Muscle of leg (tissue), 11 donors: Measurements from ENCODE around the gene UBC. TPM values are rescaled to one million over a fixed set of nuclear protein-coding genes. Genes with fewer than 3 reads are reported as not detected.
"Not testable (repeated sequence)": the region's sequence is repeated elsewhere in the genome, so short reads cannot be mapped to it uniquely, and the experiment has no call there.

Source experiments
- DNase-seq: peaks from one replicate; pipeline ENCODE4 v3.0.0; 2013
- H3K27ac ChIP-seq: one replicate; pipeline ENCODE4 v1.5.1; 2013; ENCODE audit warnings: mild to moderate bottlenecking, low read length, control low read depth
- H3K27me3 ChIP-seq: one replicate; pipeline ENCODE4 v1.6.1; 2013; ENCODE audit warnings: low read length; ENCODE audit not compliant: control insufficient read depth, insufficient read depth
- H3K36me3 ChIP-seq: one replicate; pipeline ENCODE4 v1.6.1; 2013; ENCODE audit warnings: low read length; ENCODE audit not compliant: control insufficient read depth, insufficient read depth
- H3K4me1 ChIP-seq: one replicate; pipeline ENCODE4 v1.6.1; 2013; ENCODE audit warnings: low read length; ENCODE audit not compliant: control insufficient read depth, insufficient read depth
- H3K4me3 ChIP-seq: one replicate; pipeline ENCODE4 v1.5.1; 2013; ENCODE audit warnings: low read length, control low read depth
- H3K9me3 ChIP-seq: replicated peaks from 2 replicates; pipeline ENCODE4 v1.6.1; 2013; ENCODE audit warnings: low read depth, low read length; ENCODE audit not compliant: control insufficient read depth
- WGBS: methylation state at CpG from one replicate; pipeline ENCODE4 v1.1.5; 2013; ENCODE audit warnings: missing lambda C conversion rate; ENCODE audit not compliant: insufficient coverage; 5-methylcytosine and 5-hydroxymethylcytosine counted together
- polyA plus RNA-seq, 8 donors: library from polyadenylated mRNA; unstranded; fragments of 120-200 nt; gene quantifications; one replicate each; pipeline versions ENCODE4 v1.2.1 to v1.2.3, GENCODE V29; 2013; ENCODE audit warnings: inconsistent platforms in 1 of 8, low replicate concordance in 1 of 8; ENCODE audit not compliant: insufficient read length in 8 of 8, insufficient read depth in 1 of 8
- total RNA-seq: library from RNA; stranded (reverse); fragments of 120-200 nt; gene quantifications from one replicate; pipeline ENCODE4 v1.2.4, GENCODE V29; 2013

The UBC gene
- total and polyA plus RNA-seq, 9 donors, result 692 to 1,042 (median 818) TPM

DNA sequence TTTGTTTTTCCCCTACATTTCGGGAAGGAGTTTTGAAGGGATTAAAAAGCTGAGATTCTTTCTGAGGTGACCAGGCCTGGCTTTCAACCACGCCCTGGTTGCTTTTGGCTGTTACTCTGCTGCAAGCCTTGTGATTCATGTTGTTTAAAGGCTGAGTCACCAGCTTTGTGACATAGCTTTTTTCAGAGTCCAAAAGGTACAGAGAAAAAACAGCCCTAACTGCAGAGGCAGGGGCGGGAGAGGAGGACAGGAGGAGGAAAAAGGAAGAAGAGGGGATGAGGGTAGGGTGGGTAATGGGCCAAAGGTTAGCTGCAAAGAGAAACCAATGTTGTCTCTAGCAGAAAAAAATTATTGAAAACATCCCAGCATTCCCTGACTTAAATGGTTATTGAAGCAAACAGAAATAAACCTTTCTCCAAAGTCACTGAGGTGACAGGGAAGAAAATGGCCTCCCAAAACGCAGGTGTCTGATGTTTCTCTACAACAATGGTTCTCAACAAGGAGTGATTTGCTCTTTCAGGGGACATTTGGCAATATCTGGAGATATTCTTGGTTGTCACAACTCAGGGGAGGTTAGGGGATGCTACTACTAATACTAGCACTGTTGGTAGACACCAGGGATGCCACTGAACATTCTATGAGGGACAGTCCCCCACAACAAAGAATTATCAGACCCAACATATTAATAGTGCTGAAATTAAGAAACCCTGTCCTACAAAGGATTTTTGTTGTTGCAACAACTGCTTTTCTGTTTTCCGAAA, 2.1 kb upstream of the UBC start:
- 0% methylated on average over 1 of the region's 5 CpGs for WGBS
- Histone ChIP-seq H3K9me3 (no peaks in the 10 kb centered on the region), H3K27me3 (no peaks in the 10 kb centered on the region), H3K4me1 (peaks cover 50% of the 10 kb centered on the region), H3K27ac (peak overlapping the region; percentile 95), H3K4me3 (no peak overlapping the region), H3K36me3 (peaks cover 15% of the 10 kb centered on the region)
- peak; percentile 72 for DNase-seq

DNA sequence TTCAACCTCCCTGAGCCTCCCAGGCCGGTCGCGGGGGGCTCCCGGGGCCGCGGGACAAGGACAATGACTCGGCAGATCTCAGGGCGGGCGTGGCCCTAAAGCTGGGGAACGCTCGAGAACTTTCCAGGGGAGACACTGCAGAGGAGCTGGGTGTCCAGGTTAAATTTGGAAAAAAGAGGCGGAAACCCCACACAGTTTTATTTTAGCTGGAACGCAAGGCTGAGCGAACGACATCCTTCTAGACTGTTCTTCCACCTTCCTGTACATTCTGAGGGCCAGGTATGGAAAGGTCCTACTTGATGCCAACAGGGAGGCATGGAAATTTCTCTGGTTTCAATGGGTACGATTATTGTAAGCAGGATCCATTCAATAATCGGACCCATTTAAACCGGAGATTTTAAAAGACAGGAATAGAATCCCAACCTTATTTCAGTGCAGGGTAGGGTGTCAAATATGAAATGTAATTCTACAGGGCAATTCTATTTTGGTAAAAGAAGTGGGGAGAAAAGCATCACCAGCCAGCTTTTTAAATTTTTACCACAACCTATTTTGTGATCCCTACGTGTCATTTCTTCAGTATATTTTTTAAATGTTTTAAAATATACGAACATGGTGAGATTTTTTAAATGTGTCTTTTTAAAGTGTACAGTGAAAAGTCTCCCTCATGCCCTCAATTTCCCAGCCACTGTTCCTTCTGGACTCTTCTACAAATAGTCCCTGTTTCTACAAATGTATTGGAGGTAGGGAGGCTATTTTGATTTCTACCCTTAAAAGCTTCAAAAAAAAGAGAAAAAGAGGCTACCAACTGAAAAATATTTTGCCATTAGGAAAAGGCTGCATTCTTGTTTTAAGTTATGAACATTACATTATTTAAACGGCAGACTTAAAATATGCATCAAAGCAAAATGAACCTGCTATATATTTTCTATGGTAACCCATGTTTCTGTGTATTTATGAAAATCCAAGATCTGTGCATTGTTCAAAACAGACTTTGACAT, 1.1 kb upstream of the UBC start:
- no peaks in the 10 kb centered on the region for H3K27me3 ChIP-seq
- H3K4me1 ChIP-seq, result peaks cover 47% of the 10 kb centered on the region
- H3K4me3 ChIP-seq, result peak overlapping the region; percentile 92
- peaks cover 25% of the 10 kb centered on the region for H3K36me3 ChIP-seq
- H3K9me3 ChIP-seq, result no peaks in the 10 kb centered on the region
- H3K27ac ChIP-seq, result peak overlapping the region; percentile 95
- 6% methylated on average over 11 of the region's 21 CpGs for WGBS
- DNase-seq, result peak; percentile 75

DNA sequence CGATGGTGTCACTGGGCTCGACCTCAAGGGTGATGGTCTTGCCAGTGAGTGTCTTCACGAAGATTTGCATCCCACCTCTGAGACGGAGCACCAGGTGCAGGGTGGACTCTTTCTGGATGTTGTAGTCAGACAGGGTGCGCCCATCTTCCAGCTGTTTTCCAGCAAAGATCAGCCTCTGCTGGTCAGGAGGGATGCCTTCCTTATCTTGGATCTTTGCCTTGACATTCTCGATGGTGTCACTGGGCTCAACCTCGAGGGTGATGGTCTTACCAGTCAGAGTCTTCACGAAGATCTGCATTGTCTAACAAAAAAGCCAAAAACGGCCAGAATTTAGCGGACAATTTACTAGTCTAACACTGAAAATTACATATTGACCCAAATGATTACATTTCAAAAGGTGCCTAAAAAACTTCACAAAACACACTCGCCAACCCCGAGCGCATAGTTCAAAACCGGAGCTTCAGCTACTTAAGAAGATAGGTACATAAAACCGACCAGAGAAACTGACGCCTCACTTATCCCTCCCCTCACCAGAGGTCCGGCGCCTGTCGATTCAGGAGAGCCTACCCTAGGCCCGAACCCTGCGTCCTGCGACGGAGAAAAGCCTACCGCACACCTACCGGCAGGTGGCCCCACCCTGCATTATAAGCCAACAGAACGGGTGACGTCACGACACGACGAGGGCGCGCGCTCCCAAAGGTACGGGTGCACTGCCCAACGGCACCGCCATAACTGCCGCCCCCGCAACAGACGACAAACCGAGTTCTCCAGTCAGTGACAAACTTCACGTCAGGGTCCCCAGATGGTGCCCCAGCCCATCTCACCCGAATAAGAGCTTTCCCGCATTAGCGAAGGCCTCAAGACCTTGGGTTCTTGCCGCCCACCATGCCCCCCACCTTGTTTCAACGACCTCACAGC, 717 bp downstream of the UBC start:
- peak overlapping the region; percentile 92 for H3K4me3 ChIP-seq
- no peaks in the 10 kb centered on the region for H3K27me3 ChIP-seq
- WGBS, result 10% methylated on average over 45 of the region's 46 CpGs
- peak overlapping the region; percentile 100 for H3K27ac ChIP-seq
- H3K4me1 ChIP-seq, result peaks cover 37% of the 10 kb centered on the region
- DNase-seq, result peak; percentile 80
- no peaks in the 10 kb centered on the region for H3K9me3 ChIP-seq
- peaks cover 26% of the 10 kb centered on the region for H3K36me3 ChIP-seq

DNA sequence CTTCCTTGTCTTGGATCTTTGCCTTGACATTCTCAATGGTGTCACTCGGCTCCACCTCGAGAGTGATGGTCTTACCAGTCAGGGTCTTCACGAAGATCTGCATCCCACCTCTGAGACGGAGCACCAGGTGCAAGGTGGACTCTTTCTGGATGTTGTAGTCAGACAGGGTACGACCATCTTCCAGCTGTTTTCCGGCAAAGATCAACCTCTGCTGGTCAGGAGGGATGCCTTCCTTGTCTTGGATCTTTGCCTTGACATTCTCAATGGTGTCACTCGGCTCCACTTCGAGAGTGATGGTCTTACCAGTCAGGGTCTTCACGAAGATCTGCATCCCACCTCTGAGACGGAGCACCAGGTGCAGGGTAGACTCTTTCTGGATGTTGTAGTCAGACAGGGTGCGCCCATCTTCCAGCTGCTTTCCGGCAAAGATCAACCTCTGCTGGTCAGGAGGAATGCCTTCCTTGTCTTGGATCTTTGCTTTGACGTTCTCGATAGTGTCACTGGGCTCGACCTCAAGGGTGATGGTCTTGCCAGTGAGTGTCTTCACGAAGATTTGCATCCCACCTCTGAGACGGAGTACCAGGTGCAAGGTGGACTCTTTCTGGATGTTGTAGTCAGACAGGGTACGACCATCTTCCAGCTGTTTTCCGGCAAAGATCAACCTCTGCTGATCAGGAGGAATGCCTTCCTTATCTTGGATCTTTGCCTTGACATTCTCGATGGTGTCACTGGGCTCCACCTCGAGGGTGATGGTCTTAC, 1.7 kb downstream of the UBC start:
- 92% methylated on average over 4 of the region's 21 CpGs for WGBS
- Histone ChIP-seq H3K4me1 (peaks cover 28% of the 10 kb centered on the region), H3K36me3 (peaks cover 26% of the 10 kb centered on the region)
- H3K9me3 ChIP-seq, H3K27me3 ChIP-seq, DNase-seq, H3K27ac ChIP-seq, H3K4me3 ChIP-seq: not testable (repeated sequence)

DNA sequence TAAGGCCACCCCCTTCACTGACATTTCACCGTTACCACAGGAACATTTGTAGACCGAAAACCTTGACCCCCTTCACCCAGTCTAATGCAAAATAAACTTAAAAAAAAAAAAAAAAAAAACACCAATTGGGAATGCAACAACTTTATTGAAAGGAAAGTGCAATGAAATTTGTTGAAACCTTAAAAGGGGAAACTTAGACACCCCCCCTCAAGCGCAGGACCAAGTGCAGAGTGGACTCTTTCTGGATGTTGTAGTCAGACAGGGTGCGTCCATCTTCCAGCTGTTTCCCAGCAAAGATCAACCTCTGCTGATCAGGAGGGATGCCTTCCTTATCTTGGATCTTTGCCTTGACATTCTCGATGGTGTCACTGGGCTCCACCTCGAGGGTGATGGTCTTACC, 2.9 kb downstream of the UBC start:
- not testable (repeated sequence) for H3K9me3 ChIP-seq, DNase-seq, H3K4me3 ChIP-seq, H3K27ac ChIP-seq, H3K27me3 ChIP-seq
- peaks cover 26% of the 10 kb centered on the region for H3K36me3 ChIP-seq
- H3K4me1 ChIP-seq, result peaks cover 22% of the 10 kb centered on the region
- WGBS, result no CpG with 5 or more reads among the region's 6 CpGs

DNA sequence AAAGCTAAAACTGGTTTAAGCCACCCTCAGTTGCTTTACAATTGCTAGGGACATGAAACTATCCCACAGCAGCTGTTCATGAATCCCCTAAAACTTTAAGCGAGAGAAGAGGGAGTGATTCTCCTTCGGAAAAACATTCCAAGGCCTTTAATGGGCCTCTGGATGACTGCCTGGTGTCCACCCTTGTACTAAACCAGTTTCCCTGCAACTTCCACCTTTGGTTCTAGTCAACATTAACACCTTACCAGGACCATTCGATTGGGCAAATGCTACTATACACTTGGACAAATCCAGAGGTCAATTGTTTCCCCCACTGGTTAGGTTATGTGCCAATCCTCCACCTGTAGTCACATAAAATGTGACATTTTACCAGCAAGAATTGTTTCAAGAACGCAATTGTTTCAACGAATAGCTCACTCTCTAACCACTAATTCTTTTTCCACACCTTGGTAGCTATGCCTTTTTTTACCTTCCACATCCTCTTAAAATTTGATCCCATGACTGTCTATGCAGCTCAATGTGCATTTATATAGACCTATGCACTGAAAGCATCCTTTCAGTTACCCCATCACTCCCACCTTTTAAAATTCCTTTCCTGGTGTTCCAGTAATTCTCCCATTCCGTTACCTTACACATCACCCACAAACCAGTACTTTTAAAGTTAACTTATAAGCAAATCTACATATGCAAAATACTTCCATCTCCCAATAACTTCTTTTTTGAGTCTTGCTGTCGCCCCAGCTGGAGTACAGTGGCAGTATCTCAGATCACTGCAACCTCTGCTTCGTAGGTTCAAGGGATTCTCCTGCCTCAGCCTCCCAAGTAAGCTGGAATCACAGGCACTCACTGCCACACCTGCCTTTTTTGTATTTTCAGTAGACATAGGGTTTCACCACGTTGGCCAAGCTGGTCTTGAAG, 3.6 kb downstream of the UBC start:
- no peaks in the 10 kb centered on the region for H3K27me3 ChIP-seq
- 87% methylated on average over 7 of the region's 9 CpGs for WGBS

DNA sequence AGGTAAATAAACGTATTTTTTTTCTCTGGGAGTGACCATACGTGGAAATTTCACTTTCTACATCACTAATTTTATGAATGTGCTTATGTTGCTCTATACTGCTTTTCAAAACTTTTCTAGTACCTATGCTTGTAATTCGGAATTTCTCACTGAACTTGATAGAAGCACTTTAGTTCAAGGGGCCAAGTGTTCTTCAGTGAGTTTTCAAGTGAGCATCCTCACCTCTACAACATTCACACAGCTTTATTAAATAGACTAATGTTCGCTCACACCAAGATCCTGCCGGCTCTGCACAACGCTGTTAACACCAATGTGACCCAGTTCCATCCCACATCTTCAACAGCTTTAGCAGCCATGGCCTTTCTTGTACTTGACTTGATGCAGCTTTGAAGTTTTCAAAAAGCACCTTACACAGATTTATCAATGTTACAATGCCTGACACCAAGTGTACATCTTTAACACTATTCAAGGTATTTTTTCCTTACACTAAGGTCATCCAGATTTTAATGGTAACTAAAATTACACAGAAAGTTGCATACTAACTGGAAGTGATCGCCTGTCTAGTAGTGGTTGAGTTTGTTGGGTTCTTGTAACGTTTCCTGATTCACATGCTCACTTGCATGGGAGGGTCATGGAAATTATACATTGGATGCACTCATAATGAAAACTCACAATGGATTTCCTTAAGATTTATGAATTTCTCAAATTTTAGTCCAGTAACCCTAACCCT, 4.5 kb downstream of the UBC start:
- Histone ChIP-seq H3K4me1 (peaks cover 13% of the 10 kb centered on the region), H3K27ac (no peak overlapping the region)

More for the DNA sequence above, 3.6 kb downstream of the UBC start:
- Histone ChIP-seq H3K9me3 (no peaks in the 10 kb centered on the region), H3K27ac (no peak overlapping the region), H3K36me3 (peaks cover 26% of the 10 kb centered on the region), H3K4me1 (peaks cover 18% of the 10 kb centered on the region), H3K4me3 (no peak overlapping the region)
- DNase-seq, result no peak

DNA sequence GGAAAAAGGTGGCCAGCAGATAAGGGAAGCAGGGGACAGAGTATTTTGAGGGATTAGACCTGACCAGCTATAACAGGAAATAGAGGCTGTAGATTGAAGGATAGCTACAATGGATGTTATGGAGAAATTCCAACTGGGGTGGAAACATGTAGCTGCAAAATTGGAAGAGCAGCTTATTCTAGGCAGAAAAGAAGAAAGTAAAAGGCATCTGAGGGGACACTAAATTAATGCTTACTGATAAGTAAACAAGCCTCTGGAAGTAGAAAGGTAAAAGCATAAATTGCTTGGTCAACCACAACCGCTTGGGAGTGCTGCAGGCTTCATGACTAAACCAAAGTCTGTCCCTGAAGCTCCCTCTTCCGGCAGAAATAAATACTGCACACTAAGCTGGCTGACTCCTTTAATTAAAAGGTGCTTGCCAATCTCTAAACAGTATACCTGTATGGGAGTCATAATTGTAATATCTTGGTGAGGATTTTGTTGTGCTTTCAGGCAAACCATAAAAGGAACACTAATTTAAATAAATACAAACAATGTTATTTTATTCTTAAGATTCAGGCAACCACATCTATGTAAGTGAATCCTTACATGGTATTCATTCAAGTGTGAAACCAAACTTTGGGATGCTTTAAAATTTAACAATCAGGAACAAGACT, 7.7 kb downstream of the UBC start:
- Histone ChIP-seq H3K36me3 (peaks cover 13% of the 10 kb centered on the region), H3K4me3 (no peak overlapping the region), H3K27me3 (no peaks in the 10 kb centered on the region), H3K4me1 (peaks cover 14% of the 10 kb centered on the region), H3K27ac (no peak overlapping the region), H3K9me3 (no peaks in the 10 kb centered on the region)
- WGBS, result no CpG with 5 or more reads among the region's 2 CpGs
- peak; percentile 96 for DNase-seq

More for the DNA sequence above, 4.5 kb downstream of the UBC start:
- Histone ChIP-seq H3K4me3 (no peak overlapping the region), H3K27me3 (no peaks in the 10 kb centered on the region), H3K36me3 (peaks cover 26% of the 10 kb centered on the region), H3K9me3 (no peaks in the 10 kb centered on the region)
- WGBS, result no CpG with 5 or more reads among the region's 8 CpGs
- DNase-seq, result no peak
